DOHH2 (cell line): Measurements from ENCODE around the gene CNDP1.

Experiments
- H3F3A ChIP-seq: fragments of 200-600 bp; sonication (generic), shearing (Covaris generic); 2 replicates; pipeline ENCODE4 v1.6.0; 2016; ENCODE audit warnings: antibody characterized with exemption, mild to moderate bottlenecking; ENCODE audit not compliant: control insufficient read depth, insufficient read depth
- H3K27ac ChIP-seq: fragments of 200-600 bp; sonication (generic); 2 replicates; pipeline ENCODE4 v1.5.1; 2014; ENCODE audit warnings: low read depth, mild to moderate bottlenecking, low read length, moderate library complexity
- H3K27me3 ChIP-seq: fragments of 200-600 bp; sonication (generic); 2 replicates; pipeline ENCODE4 v1.6.1; 2014; ENCODE audit warnings: mild to moderate bottlenecking, low read length, mixed read lengths; ENCODE audit not compliant: control insufficient read depth
- H3K36me3 ChIP-seq: fragments of 200-600 bp; sonication (generic); 2 replicates; pipeline ENCODE4 v1.6.1; 2014; ENCODE audit warnings: mild to moderate bottlenecking, low read length, moderate library complexity, mixed read lengths; ENCODE audit not compliant: control insufficient read depth
- H3K4me1 ChIP-seq: fragments of 200-600 bp; sonication (generic); 2 replicates; pipeline ENCODE4 v1.6.1; 2014; ENCODE audit warnings: mild to moderate bottlenecking, low read length, mixed read lengths; ENCODE audit not compliant: control insufficient read depth
- H3K4me2 ChIP-seq: fragments of 200-600 bp; sonication (generic); 2 replicates; pipeline ENCODE4 v1.6.0; 2014; ENCODE audit warnings: mild to moderate bottlenecking, low read length, moderate library complexity
- H3K4me3 ChIP-seq: fragments of 200-600 bp; sonication (generic); 2 replicates; pipeline ENCODE4 v1.5.1; 2014; ENCODE audit warnings: mild to moderate bottlenecking, low read length, mixed read lengths
- H3K79me2 ChIP-seq: fragments of 200-600 bp; sonication (generic); 2 replicates; pipeline ENCODE4 v1.6.1; 2014; ENCODE audit warnings: mild to moderate bottlenecking, low read length, mixed read lengths; ENCODE audit not compliant: control insufficient read depth
- H3K9me2 ChIP-seq: fragments of 200-600 bp; sonication (generic); replicated peaks from 2 replicates; pipeline ENCODE4 v1.6.1; 2014; ENCODE audit warnings: mild to moderate bottlenecking, low read length, mixed read lengths; ENCODE audit not compliant: control insufficient read depth
- H3K9me3 ChIP-seq: fragments of 200-600 bp; sonication (generic); 2 replicates; pipeline ENCODE4 v1.6.1; 2014; ENCODE audit warnings: antibody characterized with exemption, low read length, mixed read lengths; ENCODE audit not compliant: control insufficient read depth, insufficient read depth
- H4K20me1 ChIP-seq: fragments of 200-600 bp; sonication (generic); 2 replicates; pipeline ENCODE4 v1.6.0; 2014; ENCODE audit warnings: low read depth, mild to moderate bottlenecking, antibody characterized with exemption, low read length, moderate library complexity; ENCODE audit not compliant: control insufficient read depth, insufficient read depth
- CTCF ChIP-seq: fragments of 200-600 bp; sonication (generic); IDR thresholded peaks from one replicate; pipeline ENCODE4 v1.5.1; 2014; ENCODE audit warnings: antibody characterized with exemption, mild to moderate bottlenecking, low read depth, low read length; ENCODE audit not compliant: poor library complexity, severe bottlenecking
- EZH2phosphoT487 ChIP-seq: fragments of 200-600 bp; sonication (generic); IDR thresholded peaks from 2 replicates; pipeline ENCODE4 v1.6.1; 2017; ENCODE audit warnings: borderline replicate concordance, mild to moderate bottlenecking, antibody characterized with exemption, low read length, moderate library complexity, mixed read lengths

Gene CNDP1

GRCh38 chr18:74529378-74529777 is 4.9 kb upstream of the CNDP1 start:
- Histone ChIP-seq H3K4me2 (no peak overlapping the region), H3K79me2 (no peaks in the 10 kb centered on the region)

GRCh38 chr18:74529811-74530583 is 4.3 kb upstream of the CNDP1 start:
- H3K79me2 ChIP-seq, result no peaks in the 10 kb centered on the region
- no peaks in the 10 kb centered on the region for H3K36me3 ChIP-seq
- no peak overlapping the region for H3K27ac ChIP-seq
- no peak overlapping the region for H3K4me2 ChIP-seq
- H3K4me3 ChIP-seq, result no peak overlapping the region
- H3K9me2 ChIP-seq, result no peaks in the 10 kb centered on the region
- no peaks in the 10 kb centered on the region for H3K9me3 ChIP-seq
- H4K20me1 ChIP-seq, result no peaks in the 10 kb centered on the region
- H3K27me3 ChIP-seq, result 0 out of 2 replicates have a peak, but pooled peaks cover 2% of the 10 kb centered on the region
- TF ChIP-seq EZH2phosphoT487, result no peak
- no peak for TF ChIP-seq CTCF
- H3F3A ChIP-seq, result no peaks in the 10 kb centered on the region
- H3K4me1 ChIP-seq, result no peaks in the 10 kb centered on the region

More at GRCh38 chr18:74529378-74529777, 4.9 kb upstream of the CNDP1 start:
- Histone ChIP-seq H3F3A (no peaks in the 10 kb centered on the region), H3K36me3 (no peaks in the 10 kb centered on the region), H3K4me1 (no peaks in the 10 kb centered on the region), H3K9me2 (no peaks in the 10 kb centered on the region), H3K4me3 (no peak overlapping the region), H3K9me3 (no peaks in the 10 kb centered on the region), H3K27me3 (0 out of 2 replicates have a peak, but pooled peaks cover 2% of the 10 kb centered on the region), H3K27ac (no peak overlapping the region), H4K20me1 (no peaks in the 10 kb centered on the region)
- no peak for TF ChIP-seq EZH2phosphoT487
- no peak for TF ChIP-seq CTCF

- no peak overlapping the region for H3K4me3 ChIP-seq
- H3K9me3 ChIP-seq, result no peaks in the 10 kb centered on the region
- H3K27me3 ChIP-seq, result 0 out of 2 replicates have a peak, but pooled peaks cover 2% of the 10 kb centered on the region
- no peaks in the 10 kb centered on the region for H3K9me2 ChIP-seq
- H3K79me2 ChIP-seq, result no peaks in the 10 kb centered on the region
- H3K36me3 ChIP-seq, result no peaks in the 10 kb centered on the region
- H3K4me2 ChIP-seq, result no peak overlapping the region
- H3F3A ChIP-seq, result no peaks in the 10 kb centered on the region
- no peaks in the 10 kb centered on the region for H3K4me1 ChIP-seq
- TF ChIP-seq CTCF (no peak), EZH2phosphoT487 (no peak)
- no peak overlapping the region for H3K27ac ChIP-seq
- H4K20me1 ChIP-seq, result no peaks in the 10 kb centered on the region
These were observed 3.8 kb upstream of the CNDP1 start for GRCh38 chr18:74530584-74530862.
